GM19193 (cell line): Measurements from ENCODE around the gene CPA1.

Source experiments
- POLR2A ChIP-seq: IDR thresholded peaks from 4 replicates; pipeline ENCODE4 v1.6.1; 2011; ENCODE audit not compliant: insufficient read depth, insufficient read length; ENCODE audit errors: extremely low read depth

The CPA1 gene

GRCh38 chr7:130415006-130415405 is 34.7 kb downstream of the CPA1 start:
- no peak for TF ChIP-seq POLR2A

- TF ChIP-seq POLR2A, result no peak
Measured at GRCh38 chr7:130417213-130417612, 36.9 kb downstream of the CPA1 start.

GRCh38 chr7:130418306-130418705 is 38.0 kb downstream of the CPA1 start:
- TF ChIP-seq POLR2A, result no peak

GRCh38 chr7:130419658-130420057 is 39.4 kb downstream of the CPA1 start:
- no peak for TF ChIP-seq POLR2A

- no peak for TF ChIP-seq POLR2A
Measured at GRCh38 chr7:130420943-130421578, 40.8 kb downstream of the CPA1 start.

- no peak for TF ChIP-seq POLR2A
Measured at GRCh38 chr7:130421684-130422083, 41.4 kb downstream of the CPA1 start.

GRCh38 chr7:130423501-130424037 is 43.3 kb downstream of the CPA1 start:
- TF ChIP-seq POLR2A, result no peak

GRCh38 chr7:130425796-130426195 is 45.5 kb downstream of the CPA1 start:
- TF ChIP-seq POLR2A, result no peak

GRCh38 chr7:130426564-130426963 is 46.3 kb downstream of the CPA1 start:
- TF ChIP-seq POLR2A, result no peak

GRCh38 chr7:130429019-130429418 is 48.7 kb downstream of the CPA1 start:
- TF ChIP-seq POLR2A, result no peak

GRCh38 chr7:130430115-130430514 is 49.8 kb downstream of the CPA1 start:
- TF ChIP-seq POLR2A, result no peak

GRCh38 chr7:130430841-130431666 is 50.8 kb downstream of the CPA1 start:
- no peak for TF ChIP-seq POLR2A

GRCh38 chr7:130432886-130433285 is 52.6 kb downstream of the CPA1 start:
- no peak for TF ChIP-seq POLR2A

- TF ChIP-seq POLR2A, result no peak
Measured at GRCh38 chr7:130433301-130433700, 53.0 kb downstream of the CPA1 start.

GRCh38 chr7:130435311-130435854 is 55.1 kb downstream of the CPA1 start:
- TF ChIP-seq POLR2A, result no peak

- no peak for TF ChIP-seq POLR2A
Measured at GRCh38 chr7:130436253-130436652, 56.0 kb downstream of the CPA1 start.
